ENCODE measurements around the gene ACER2.

The ACER2 gene

GRCh38 chr9:19486803-19487202 is 78.0 kb downstream of the ACER2 start:
- no peak for DNase-seq (ENCODE audit: low spot score)

GRCh38 chr9:19488721-19489120 is 79.9 kb downstream of the ACER2 start:
- DNase-seq (ENCODE audit: low spot score) = no peak

GRCh38 chr9:19490269-19490668 is 81.5 kb downstream of the ACER2 start:
- DNase-seq (ENCODE audit: low spot score) = no peak

DNA sequence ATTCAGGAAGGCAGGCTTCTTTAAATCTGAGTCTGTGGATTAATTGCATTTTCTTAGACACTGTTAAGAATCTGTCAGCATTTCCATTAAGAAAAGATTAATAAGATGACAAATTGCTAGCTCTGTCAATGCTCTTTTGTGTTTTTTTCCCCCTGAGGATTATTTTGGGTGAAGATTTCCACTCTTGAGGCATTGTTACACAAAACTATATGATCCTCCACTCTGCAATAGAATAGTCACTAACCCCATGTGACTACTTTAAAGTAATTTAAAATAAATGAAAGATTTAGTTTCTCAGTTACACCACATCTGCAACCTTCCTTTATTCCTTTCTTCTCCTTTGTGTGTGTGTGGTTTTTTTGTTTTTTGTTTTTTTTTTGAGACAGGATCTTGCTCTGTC is 82.0 kb downstream of the ACER2 start:
- DNase-seq (ENCODE audit: low spot score) = no peak

- no peak for DNase-seq (ENCODE audit: low spot score)
These were observed 84.0 kb downstream of the ACER2 start for GRCh38 chr9:19492775-19493173.

DNA sequence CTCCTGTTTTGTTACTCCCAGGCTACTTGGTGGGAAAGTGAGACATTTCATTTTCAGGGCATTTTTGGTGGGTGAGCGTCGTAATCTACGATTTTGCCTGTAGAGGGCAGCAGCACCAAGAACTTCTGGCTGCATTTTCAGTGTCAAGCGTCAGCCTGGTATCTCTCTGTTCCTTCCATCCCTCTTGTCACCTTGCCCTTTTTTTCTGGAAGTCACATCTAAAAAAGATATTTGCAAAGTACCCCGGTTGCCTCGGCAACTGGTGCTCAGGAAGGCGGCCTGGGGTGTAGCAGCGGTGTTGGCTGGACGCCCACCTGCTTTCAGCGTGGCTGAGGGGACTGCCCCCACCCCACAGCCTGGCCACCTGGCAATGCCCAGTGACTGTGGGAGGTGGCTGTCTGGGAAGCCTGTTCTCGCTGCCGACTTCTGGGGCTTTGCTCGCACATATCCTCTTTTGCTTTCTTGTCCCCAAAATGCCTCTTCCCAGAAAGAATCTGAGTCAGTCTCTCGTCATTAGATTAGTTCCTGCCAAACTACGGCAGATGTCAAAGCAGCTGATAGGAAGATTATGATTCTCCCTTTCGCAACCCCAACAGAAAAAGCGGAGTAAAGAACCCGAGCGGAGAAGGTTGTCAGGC is 84.5 kb downstream of the ACER2 start:
- DNase-seq (ENCODE audit: low spot score) = peak; percentile 31

- DNase-seq (ENCODE audit: low spot score) = no peak
These were observed 85.1 kb downstream of the ACER2 start for GRCh38 chr9:19493876-19494275.

- no peak for DNase-seq (ENCODE audit: low spot score)
These were observed 86.6 kb downstream of the ACER2 start for GRCh38 chr9:19495186-19496028.

- DNase-seq (ENCODE audit: low spot score) = no peak
These were observed 87.7 kb downstream of the ACER2 start for GRCh38 chr9:19496321-19497050.

DNA sequence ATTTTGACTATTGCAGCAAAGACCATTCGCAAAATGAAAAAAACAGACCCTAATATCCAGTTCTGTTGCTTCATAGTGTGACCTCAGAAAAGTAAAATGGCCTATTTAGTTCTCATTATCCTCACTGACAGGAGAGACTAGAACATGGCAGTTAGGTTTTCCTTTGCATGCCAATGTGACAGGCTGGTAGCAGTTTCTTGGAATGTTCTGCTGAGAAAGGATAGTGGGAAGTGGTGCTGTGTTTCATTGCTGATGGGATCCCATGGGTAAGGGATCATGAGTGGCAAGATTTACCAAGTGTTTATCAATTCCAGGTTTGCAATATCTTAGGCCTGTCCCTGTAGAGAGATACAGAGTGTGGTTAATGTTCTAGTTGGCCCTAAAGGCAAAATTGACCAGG is 88.5 kb downstream of the ACER2 start:
- DNase-seq (ENCODE audit: low spot score) = no peak

DNA sequence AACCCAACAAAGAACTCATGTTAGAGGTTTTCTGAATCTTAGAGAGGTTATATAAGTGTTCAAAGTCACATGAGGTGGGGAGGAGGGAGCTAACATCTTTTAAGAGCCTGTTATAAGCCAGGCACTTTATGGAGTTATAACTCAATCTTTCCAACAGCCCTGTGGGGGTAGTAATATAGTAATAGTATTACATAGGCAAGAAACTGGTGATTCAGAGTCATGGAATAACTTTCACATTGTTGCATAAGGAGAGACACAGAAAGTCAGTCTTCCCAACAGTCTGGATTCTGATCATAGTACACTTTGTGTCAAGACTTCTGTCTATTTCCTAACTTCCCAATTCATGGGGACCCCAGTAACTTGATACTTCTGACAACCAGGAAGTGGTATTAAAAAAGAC is 89.2 kb downstream of the ACER2 start:
- no peak for DNase-seq (ENCODE audit: low spot score)

All from SW480 (cell line).